Fibroblast of lung (primary cell): ENCODE data around the gene APOLD1.

ENCODE experiments used
- CTCF ChIP-seq, 2 donors: IDR thresholded peaks in 1 of 2; conservative IDR thresholded peaks in 1 of 2; 1 replicate in 1 of 2; 2 replicates in 1 of 2; pipeline ENCODE4 v1.5.1; 2011 to 2012; ENCODE audit warnings: low read length in 2 of 2, control low read depth in 1 of 2, inconsistent platforms in 1 of 2, low read depth in 1 of 2, mild to moderate bottlenecking in 1 of 2
- EZH2 ChIP-seq: IDR thresholded peaks from 2 replicates; pipeline ENCODE4 v1.5.1; 2012; ENCODE audit warnings: low read length, control low read depth, mild to moderate bottlenecking; ENCODE audit errors: missing control alignments

- TF ChIP-seq EZH2 (no peak), CTCF (conservative IDR thresholded peaks at IDR 0.05 in 1 of 2, IDR thresholded peaks at IDR 0.05 in 1 of 2; ENCODE audit: low read depth in 1 of 2, low read length in 2 of 2) (no peak)
Measured at GRCh38 chr12:12836571-12836970, 51.1 kb downstream of the APOLD1 start.
